Measurements from ENCODE around the gene ATP6V0D1. TPM values are rescaled to one million over a fixed set of nuclear protein-coding genes. Genes with fewer than 3 reads are reported as not detected.
"Not testable (repeated sequence)": the region's sequence is repeated elsewhere in the genome, so short reads cannot be mapped to it uniquely, and the experiment has no call there.

ATP6V0D1 gene
- total RNA-seq, 2 experiments from 2014 or later = 41.8 to 48.8 TPM

DNA sequence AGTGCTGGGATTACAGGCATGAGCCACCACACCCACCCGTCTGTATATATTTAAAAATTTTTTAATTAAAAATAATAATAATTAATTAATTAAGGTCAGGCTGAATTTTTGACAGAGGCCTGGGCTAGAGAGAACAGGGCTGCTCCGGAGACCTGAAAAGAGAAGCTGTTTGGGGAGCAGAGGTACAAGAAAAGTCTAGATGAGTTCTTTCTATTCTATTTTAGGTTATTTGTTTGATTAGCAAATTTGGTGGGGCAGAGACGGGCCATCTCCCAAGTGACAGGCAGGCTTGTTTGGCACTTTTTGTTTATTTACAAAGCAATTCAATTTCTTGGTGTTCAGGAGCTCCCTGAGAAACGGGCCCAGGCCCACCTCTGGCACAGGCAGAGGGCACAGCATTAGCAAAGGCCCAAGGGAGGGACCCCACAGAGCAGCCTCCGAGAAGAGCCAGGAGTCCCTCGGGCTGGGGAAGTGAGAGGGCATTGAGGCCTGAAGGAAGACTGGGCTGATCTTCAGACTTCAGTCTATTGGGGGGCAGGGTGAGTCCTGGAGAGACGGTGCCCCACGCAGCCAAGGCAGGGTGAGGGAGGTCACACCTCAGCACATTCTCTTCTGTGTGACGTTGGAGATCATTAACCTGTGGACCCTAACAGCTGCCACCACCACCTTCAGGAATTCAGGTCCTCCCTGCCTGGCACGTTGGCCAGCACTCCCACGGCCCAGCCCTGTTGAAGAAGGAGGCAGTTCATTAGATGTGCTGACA is 36.9 kb upstream of the ATP6V0D1 start:
- Mint-ChIP-seq H3K27me3 (no peaks in the 10 kb centered on the region), H3K4me1 (peaks cover 39% of the 10 kb centered on the region), H3K27ac (peak overlapping the region; percentile 89), H3K36me3 (peaks cover 4% of the 10 kb centered on the region), H3K4me3 (no peak overlapping the region), H3K9me3 (no peaks in the 10 kb centered on the region)
- POLR2A ChIA-PET = interaction anchor here (1.0 kb wide), 1 partner anchor 37 kb away, joined by 3 read pairs; the partner anchor contains the start of gene ATP6V0D1
- ATAC-seq (ENCODE audit: low read depth) (no peak), DNase-seq (no peak)

DNA sequence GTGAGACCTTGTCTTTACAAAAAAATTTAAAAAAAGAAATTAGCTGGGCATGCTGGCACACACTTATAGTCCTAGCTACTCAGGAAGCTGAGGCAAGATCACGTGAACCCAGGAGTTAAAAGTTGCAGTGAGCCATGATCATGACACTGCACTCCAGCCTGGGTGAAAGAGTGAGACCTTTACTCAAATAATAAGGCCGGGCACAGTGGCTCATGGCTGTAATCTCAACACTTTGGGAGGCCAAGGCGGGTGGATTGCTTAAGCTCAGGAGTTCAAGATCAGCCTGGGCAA is 36.1 kb upstream of the ATP6V0D1 start:
- H3K27me3 Mint-ChIP-seq = no peaks in the 10 kb centered on the region
- POLR2A ChIA-PET = interaction anchor here (0.7 to 1.5 kb wide), 2 partner anchors 20 to 23 kb away, joined by 3 to 4 read pairs; no protein-coding TSS in a partner anchor
- peaks cover 4% of the 10 kb centered on the region for H3K36me3 Mint-ChIP-seq
- H3K4me3 Mint-ChIP-seq = no peak overlapping the region
- no peak for ATAC-seq (ENCODE audit: low read depth)
- no peak overlapping the region for H3K27ac Mint-ChIP-seq
- no peak for DNase-seq
- peaks cover 35% of the 10 kb centered on the region for H3K4me1 Mint-ChIP-seq
- no peaks in the 10 kb centered on the region for H3K9me3 Mint-ChIP-seq

DNA sequence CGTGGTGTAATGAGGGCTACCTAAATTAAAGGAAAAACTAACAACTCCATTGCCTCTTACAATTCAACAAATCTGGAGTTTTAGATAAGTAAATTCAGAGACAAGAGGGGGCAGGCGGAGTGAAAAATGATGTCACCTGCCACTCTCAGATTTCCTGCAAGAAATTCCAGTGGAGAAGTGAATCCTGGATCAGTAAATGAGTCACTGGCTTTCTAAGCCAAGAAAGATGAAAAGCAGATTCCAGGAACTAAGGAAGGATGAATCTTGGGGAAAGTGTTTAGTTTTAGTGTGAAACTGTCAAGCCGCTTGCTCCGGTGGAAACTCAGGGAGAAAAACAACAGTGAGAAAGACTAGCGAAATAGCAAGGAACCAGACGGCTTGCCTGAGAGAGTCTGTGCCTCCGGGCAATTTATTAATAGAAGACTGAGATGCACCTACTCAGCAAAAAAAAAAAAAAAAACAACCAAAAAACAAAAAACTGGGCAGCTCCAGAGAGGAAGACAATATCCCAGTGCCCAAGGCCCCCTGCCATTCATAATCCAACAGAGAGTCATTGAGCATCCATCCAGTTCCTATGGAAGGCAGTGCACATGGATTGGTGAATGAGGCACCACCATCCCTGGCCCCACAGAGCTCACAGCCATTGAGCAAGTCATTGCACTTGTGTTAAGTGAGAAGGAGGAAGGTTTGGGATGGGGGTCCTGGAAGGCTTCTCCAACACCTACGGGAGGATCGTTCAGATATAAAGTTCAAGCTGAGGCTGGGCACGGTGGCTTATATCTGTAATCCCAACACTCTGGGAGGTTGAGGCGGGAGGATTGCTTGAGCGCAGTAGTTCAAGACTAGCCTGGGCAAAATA is 35.6 kb upstream of the ATP6V0D1 start:
- POLR2A ChIA-PET = interaction anchor here (0.6 to 1.5 kb wide), 4 partner anchors 21 to 143 kb away, joined by 3 to 4 read pairs (median 4); partner anchors contain the start of gene ACD
- H3K27me3 Mint-ChIP-seq = no peaks in the 10 kb centered on the region
- no peak overlapping the region for H3K4me3 Mint-ChIP-seq
- H3K27ac Mint-ChIP-seq = no peak overlapping the region
- peaks cover 35% of the 10 kb centered on the region for H3K4me1 Mint-ChIP-seq
- H3K9me3 Mint-ChIP-seq = no peaks in the 10 kb centered on the region
- peaks cover 4% of the 10 kb centered on the region for H3K36me3 Mint-ChIP-seq
- ATAC-seq (ENCODE audit: low read depth) (no peak), DNase-seq (no peak)

DNA sequence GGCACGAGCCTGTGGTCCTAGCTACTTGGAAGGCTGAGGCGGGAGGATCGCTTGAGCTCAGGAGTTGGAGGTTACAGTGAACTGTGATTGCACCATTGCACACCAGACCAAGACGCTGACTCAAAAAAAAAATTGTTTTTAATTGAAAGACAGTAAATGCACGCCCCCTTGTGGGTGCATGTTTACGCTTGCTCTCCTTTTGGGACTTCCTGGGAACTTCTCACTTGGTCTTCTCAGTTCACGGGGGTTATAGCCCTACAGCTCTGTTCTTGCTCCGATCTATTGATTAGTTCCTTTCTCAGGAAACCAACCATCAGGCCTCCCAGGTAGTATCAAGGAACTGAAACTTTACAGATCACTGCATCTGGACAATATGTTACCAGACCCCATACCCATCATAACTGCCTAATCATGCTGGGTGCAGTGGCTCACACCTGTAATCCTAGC is 33.4 kb upstream of the ATP6V0D1 start:
- peak; percentile 76 for ATAC-seq (ENCODE audit: low read depth)
- DNase-seq = peak; percentile 70
- H3K4me3 Mint-ChIP-seq = no peak overlapping the region
- H3K27me3 Mint-ChIP-seq = no peaks in the 10 kb centered on the region
- POLR2A ChIA-PET = interaction anchor here (0.7 to 1.6 kb wide), 7 partner anchors 10 to 570 kb away, joined by 3 to 14 read pairs (median 3); partner anchors contain the start of gene ATP6V0D1
- peaks cover 22% of the 10 kb centered on the region for H3K4me1 Mint-ChIP-seq
- H3K27ac Mint-ChIP-seq = peak overlapping the region; percentile 79
- peaks cover 2% of the 10 kb centered on the region for H3K36me3 Mint-ChIP-seq
- H3K9me3 Mint-ChIP-seq = no peaks in the 10 kb centered on the region

DNA sequence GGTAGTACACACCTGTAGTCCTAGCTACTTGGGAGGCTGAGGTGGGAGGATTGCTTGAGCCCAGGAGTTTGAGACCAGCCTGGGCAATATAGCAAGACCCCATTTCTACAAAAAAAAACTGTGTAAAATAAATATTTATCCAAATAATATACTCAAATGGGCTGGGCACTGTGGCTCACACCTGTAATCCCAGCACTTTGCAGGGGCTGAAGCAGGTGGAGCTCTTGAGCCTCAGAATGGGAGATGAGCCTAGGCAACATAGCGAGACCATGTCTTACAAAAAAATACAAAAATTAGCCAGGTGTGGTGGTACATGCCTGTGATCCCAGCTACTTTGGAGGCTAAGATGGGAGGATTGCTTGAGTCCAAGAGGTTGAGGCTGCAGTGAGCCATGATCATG is 32.9 kb upstream of the ATP6V0D1 start:
- POLR2A ChIA-PET = interaction anchor here (0.7 to 1.6 kb wide), 7 partner anchors 9 to 570 kb away, joined by 3 to 14 read pairs (median 3); partner anchors contain the start of gene ATP6V0D1
- Mint-ChIP-seq H3K27ac (peak overlapping the region; percentile 54), H3K4me1 (peaks cover 17% of the 10 kb centered on the region)
- H3K27me3 Mint-ChIP-seq; H3K4me3 Mint-ChIP-seq; DNase-seq; ATAC-seq (ENCODE audit: low read depth); H3K36me3 Mint-ChIP-seq; H3K9me3 Mint-ChIP-seq: not testable (repeated sequence)

DNA sequence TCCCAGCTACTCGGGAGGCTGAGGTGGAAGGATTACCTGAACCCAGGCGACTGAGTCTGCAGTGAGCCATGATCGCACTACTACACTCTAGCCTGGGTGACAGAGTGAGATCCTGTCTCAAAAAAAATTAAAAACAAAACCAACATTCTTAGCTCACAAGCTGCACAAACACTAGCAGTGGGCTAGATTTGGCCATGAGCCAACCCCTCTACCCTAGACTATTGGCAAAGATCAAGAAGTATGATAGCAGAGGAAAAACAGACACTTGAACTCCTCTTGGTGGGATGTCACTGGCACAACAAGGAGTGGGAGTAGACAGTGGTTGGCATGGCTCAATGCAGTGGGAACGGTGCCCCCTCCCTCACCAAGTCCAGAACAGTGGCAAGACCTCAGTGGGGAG is 28.1 kb upstream of the ATP6V0D1 start:
- ATAC-seq (ENCODE audit: low read depth) (no peak), DNase-seq (no peak)
- Mint-ChIP-seq H3K27ac (no peak overlapping the region), H3K9me3 (no peaks in the 10 kb centered on the region), H3K4me3 (no peak overlapping the region), H3K36me3 (peaks cover 7% of the 10 kb centered on the region), H3K4me1 (peaks cover 12% of the 10 kb centered on the region), H3K27me3 (no peaks in the 10 kb centered on the region)
- POLR2A ChIA-PET = interaction anchor here (0.6 kb wide), 1 partner anchor 456 kb away, joined by 3 read pairs; no protein-coding TSS in a partner anchor

DNA sequence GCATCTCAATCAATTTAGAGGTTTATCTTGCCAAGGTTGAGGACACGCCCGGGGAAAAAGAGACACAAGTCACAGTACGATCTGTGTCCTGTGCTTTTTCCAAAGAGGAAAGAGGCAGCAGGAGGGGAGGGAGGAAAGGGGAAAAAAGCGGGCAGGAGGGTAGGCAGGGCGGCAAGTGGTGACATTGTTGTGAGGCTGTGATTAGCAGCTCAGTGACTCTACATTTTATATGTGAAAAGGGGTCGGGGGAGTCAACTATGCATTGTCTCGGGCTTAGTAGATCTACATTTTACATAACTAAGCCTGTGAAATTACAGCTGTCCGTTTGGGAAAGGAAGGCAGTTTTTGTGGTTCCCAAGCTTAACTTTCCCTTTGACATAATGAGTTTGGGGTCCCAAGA is 25.5 kb upstream of the ATP6V0D1 start:
- ATAC-seq (ENCODE audit: low read depth) = no peak
- peak overlapping the region; percentile 3 for H3K27ac Mint-ChIP-seq
- H3K4me3 Mint-ChIP-seq = no peak overlapping the region
- no peaks in the 10 kb centered on the region for H3K27me3 Mint-ChIP-seq
- peaks cover 10% of the 10 kb centered on the region for H3K36me3 Mint-ChIP-seq
- peaks cover 19% of the 10 kb centered on the region for H3K4me1 Mint-ChIP-seq
- no peak for DNase-seq
- POLR2A ChIA-PET = interaction anchor here (0.6 to 3.0 kb wide), 2 partner anchors 15 to 287 kb away, joined by 3 to 7 read pairs; no protein-coding TSS in a partner anchor
- no peaks in the 10 kb centered on the region for H3K9me3 Mint-ChIP-seq

DNA sequence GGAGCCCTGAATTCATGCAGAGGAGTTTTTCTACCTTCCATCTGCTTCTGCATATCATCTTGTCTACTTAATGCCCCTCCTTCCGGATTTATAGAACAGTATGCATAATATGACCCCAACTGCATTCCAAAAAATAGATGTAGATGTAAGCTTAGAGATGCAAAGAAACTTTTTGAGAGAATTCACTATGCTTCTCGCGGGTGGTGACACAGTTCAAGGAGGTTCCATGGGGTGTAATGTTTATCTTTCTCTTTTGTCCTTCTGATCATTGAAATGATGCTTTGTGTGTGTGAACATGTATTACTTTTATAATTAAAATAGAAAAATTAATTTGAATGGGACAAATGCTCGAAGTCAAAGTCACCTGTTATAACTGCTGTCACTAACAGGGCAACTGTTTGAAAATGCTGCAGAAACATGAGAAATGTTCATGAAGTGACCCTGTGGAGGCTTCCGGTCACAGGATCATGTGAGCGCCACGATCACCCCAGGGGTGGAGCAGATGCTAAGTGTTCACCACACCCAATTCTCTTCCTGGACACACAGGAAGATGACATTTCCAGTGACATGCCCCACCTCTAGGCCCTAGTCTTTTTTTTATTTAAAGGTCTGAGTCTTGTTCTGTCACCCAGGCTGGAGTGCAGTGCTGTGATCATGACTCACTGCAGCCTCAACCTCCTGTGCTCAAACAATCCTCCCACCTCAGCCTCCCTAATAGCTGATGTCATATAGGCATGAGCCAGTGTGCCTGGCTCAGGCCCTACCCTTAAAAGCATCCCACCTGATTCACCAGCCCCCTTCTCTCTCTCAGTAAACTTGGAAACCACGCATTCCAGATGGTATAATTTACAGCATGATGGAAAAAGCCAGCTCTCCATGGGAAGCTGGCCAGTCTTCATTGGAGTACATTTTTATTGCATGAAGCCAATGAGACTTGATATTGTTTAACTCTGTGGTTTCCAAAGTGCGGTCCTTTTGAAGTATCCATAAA is 23.4 kb upstream of the ATP6V0D1 start:
- ATAC-seq (ENCODE audit: low read depth) = peak; percentile 97
- Mint-ChIP-seq H3K4me1 (peaks cover 21% of the 10 kb centered on the region), H3K4me3 (peak overlapping the region; percentile 63)

DNA sequence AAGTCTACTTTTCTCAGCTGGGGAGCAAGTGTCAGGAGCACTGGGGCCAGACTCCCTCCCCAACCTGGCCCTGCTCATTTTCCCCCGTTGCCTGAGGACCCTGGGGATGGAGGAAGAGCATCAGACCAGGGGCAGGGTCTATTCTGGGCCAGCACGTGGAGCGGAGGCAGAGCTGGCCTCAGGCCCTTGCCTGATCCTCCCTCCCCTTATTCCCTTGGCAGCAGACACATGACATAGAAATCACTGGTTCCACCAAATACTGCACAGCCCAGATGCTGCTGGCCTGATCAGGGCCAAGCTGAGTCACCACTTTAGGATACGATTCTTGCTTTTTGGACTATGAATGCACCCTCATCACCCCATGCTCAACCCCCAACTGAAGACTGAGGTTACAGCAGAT is 18.1 kb upstream of the ATP6V0D1 start:
- POLR2A ChIA-PET = no interaction called here
- DNase-seq (no peak), ATAC-seq (ENCODE audit: low read depth) (no peak)
- Mint-ChIP-seq H3K36me3 (peaks cover 8% of the 10 kb centered on the region), H3K4me1 (peaks cover 12% of the 10 kb centered on the region), H3K4me3 (no peak overlapping the region), H3K9me3 (no peaks in the 10 kb centered on the region), H3K27me3 (no peaks in the 10 kb centered on the region), H3K27ac (no peak overlapping the region)

More for the DNA sequence above, 23.4 kb upstream of the ATP6V0D1 start:
- no peaks in the 10 kb centered on the region for H3K27me3 Mint-ChIP-seq
- peak; percentile 55 for DNase-seq
- peak overlapping the region; percentile 89 for H3K27ac Mint-ChIP-seq
- H3K36me3 Mint-ChIP-seq = peaks cover 16% of the 10 kb centered on the region
- H3K9me3 Mint-ChIP-seq = no peaks in the 10 kb centered on the region
- POLR2A ChIA-PET = interaction anchor here (2.1 to 3.0 kb wide), 2 partner anchors 9 to 17 kb away, joined by 7 read pairs; no protein-coding TSS in a partner anchor

DNA sequence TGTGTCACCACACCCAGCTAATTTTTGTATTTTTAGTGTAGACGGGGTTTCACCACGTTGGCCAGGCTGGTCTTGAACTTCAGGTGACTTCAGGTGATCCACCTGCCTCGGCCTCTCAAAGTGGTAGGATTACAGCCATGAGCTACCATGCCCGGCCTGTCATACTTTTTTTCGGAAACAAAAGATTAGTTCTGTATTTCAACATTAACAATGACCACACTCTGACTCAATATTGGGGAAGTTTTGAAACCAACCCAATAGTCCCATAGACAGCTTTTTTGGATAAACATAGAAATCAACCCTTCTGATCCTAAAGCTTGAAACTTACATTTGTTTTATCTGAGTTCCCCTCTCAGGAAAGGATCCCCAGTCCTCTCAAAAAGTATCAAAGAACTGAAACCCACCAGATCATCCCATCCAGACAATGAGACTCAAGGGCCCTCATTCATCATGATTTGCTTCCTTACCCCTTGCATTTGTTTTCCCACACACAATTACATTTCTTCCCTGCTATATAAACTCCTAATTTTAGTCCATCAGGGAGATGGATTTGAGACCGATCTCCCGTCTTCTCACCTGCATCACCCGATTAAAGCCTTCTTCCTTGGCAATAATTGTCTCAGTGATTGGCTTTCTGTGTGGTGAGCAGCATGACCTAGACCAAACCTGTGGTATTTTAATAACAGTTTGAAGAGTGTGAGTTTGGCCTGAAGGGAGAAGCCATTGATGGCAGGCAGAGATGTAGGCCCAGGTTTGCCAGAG is 9.6 kb upstream of the ATP6V0D1 start:
- Mint-ChIP-seq H3K27ac (peak overlapping the region; percentile 5), H3K9me3 (no peaks in the 10 kb centered on the region), H3K27me3 (no peaks in the 10 kb centered on the region), H3K4me1 (peaks cover 4% of the 10 kb centered on the region), H3K36me3 (peaks cover 2% of the 10 kb centered on the region), H3K4me3 (no peak overlapping the region)
- no peak for ATAC-seq (ENCODE audit: low read depth)
- POLR2A ChIA-PET = interaction anchor here (0.7 to 2.2 kb wide), 4 partner anchors 9 to 866 kb away, joined by 3 to 6 read pairs (median 4); partner anchors contain the start of gene ATP6V0D1
- no peak for DNase-seq

DNA sequence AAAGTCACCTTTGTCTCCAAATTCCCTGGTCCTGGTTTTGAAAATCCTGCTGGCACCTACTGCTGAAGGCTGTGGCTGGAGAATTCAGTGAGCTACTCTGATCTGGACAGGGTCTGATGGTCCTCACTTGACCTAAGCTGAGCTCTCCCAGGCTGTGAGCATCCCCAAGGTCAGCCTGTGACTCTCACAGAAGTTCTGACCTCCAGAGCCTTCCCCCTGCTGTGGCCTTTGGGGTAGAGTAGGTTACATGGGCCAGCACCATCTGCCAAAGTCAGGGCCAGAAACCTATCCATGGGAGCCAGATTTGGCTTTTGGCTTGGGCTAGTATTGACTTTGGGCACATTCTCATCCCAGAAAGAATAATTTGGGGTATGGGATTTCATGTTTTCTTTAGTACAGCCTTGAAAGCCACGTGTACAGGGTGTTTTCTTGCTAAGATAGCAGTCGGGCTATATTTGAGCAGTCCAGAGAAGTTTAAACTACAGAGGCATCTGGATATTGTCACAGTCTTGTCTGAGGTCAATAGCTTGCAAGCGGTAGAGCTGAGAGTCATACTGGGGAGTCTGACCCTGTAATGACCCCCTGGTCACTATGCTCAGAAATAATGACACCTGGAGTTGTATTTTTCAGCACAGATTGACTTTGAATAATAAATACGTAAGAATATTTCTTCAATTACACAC is 8.6 kb upstream of the ATP6V0D1 start:
- POLR2A ChIA-PET = interaction anchor here (0.6 to 2.2 kb wide), 3 partner anchors 8 to 357 kb away, joined by 3 to 6 read pairs (median 4); partner anchors contain the start of gene ATP6V0D1
- no peaks in the 10 kb centered on the region for H3K27me3 Mint-ChIP-seq
- no peak for DNase-seq
- peak overlapping the region; percentile 32 for H3K27ac Mint-ChIP-seq
- H3K36me3 Mint-ChIP-seq = peaks cover 4% of the 10 kb centered on the region
- peaks cover 4% of the 10 kb centered on the region for H3K4me1 Mint-ChIP-seq
- H3K4me3 Mint-ChIP-seq = no peak overlapping the region
- no peaks in the 10 kb centered on the region for H3K9me3 Mint-ChIP-seq
- no peak for ATAC-seq (ENCODE audit: low read depth)
